ENCODE data around the gene TMEM114. TPM values are rescaled to one million over a fixed set of nuclear protein-coding genes. Genes with fewer than 3 reads are reported as not detected.

TMEM114 gene
- total RNA-seq, 1 donor from 2014 or later: not detected

DNA sequence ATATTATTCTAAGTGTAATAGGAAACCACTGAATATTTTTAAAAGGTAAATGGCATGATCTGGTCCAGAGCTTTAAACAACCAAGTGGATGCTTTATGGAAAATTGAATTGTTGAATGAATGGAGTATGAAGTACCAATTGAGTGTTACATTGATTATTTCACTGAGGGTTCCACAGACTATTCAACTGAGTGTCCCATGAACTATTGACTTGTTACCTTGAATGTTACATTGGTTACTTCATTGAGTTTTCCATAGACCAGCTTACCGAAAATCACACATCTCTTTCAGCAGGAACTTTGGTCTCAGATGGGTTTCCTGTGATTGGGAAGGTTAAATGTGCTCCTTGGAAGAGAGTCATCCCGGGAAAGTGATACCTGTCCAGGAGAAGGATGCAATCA is 56.8 kb downstream of the TMEM114 start:
- Mint-ChIP-seq H3K4me1 (ENCODE audit: low read depth) (no peaks in the 10 kb centered on the region), H3K27me3 (ENCODE audit: low read depth) (peaks cover 18% of the 10 kb centered on the region), H3K9me3 (ENCODE audit: low read depth) (no peaks in the 10 kb centered on the region), H3K27ac (ENCODE audit: unreplicated experiment) (no peak overlapping the region), H3K36me3 (ENCODE audit: low read depth) (no peaks in the 10 kb centered on the region), H3K4me3 (ENCODE audit: unreplicated experiment) (no peak overlapping the region)
- no peak for DNase-seq (ENCODE audit: low spot score)
- no peak for TF ChIP-seq CTCF (IDR thresholded peaks at IDR 0.05)

DNA sequence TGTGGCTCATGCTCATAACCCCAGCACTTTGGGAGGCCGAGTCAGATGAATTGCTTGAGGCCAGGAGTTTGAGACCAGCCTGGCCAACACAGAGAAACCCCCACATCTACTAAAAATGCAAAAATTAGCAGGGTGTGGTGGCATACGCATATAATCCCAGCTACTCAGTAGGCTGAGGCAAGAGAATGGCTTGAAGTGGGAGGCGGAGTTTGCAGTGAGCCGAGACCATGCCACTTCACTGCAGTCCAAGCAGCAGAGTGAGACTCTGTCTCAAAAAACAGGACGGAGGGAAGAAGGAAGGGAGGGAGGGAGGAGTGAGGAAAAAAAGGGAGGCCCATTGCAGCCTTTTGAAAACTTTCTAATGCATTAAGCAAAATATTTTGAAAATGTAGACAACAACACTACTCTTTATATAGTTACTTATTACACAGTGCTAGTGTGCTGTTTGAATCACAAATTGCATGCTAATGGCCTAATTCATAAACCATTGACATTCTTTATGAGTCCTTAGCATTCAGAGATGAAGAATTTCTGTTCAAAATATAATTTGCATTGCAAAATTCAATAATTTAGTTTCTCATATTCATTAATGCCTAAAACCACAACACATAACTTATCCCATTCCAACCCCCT is 59.4 kb downstream of the TMEM114 start:
- no peaks in the 10 kb centered on the region for H3K9me3 Mint-ChIP-seq (ENCODE audit: low read depth)
- H3K36me3 Mint-ChIP-seq (ENCODE audit: low read depth): no peaks in the 10 kb centered on the region
- no peak overlapping the region for H3K4me3 Mint-ChIP-seq (ENCODE audit: unreplicated experiment)
- H3K27me3 Mint-ChIP-seq (ENCODE audit: low read depth): peaks cover 20% of the 10 kb centered on the region
- no peak for DNase-seq (ENCODE audit: low spot score)
- H3K4me1 Mint-ChIP-seq (ENCODE audit: low read depth): no peaks in the 10 kb centered on the region
- no peak overlapping the region for H3K27ac Mint-ChIP-seq (ENCODE audit: unreplicated experiment)
- no peak for TF ChIP-seq CTCF (IDR thresholded peaks at IDR 0.05)

GRCh38 chr16:8528471-8528870 is 61.8 kb downstream of the TMEM114 start:
- H3K27me3 Mint-ChIP-seq (ENCODE audit: low read depth): peaks cover 18% of the 10 kb centered on the region

DNA sequence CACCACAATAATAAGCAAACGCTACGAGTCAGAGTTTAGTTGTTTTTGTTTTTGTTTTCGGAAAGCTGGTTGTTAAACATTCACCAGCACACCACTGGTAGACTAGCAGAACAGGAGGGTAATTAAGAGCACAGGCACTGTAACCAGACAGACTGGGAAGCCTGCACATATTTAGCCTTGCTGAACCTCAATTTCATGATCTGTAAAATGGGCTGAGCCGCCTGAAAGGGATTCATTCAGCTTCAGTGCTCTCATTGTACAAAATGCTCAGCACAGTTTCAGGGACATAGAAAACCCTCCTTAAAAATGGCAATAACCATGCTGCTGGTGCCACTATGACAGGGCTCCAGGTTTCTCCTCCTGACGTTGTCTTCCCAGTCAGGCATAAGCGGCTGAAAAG is 66.4 kb downstream of the TMEM114 start:
- Mint-ChIP-seq H3K27ac (ENCODE audit: unreplicated experiment) (no peak overlapping the region), H3K4me3 (ENCODE audit: unreplicated experiment) (no peak overlapping the region), H3K4me1 (ENCODE audit: low read depth) (no peaks in the 10 kb centered on the region), H3K36me3 (ENCODE audit: low read depth) (no peaks in the 10 kb centered on the region), H3K9me3 (ENCODE audit: low read depth) (no peaks in the 10 kb centered on the region), H3K27me3 (ENCODE audit: low read depth) (peaks cover 9% of the 10 kb centered on the region)
- DNase-seq (ENCODE audit: low spot score): no peak
- no peak for TF ChIP-seq CTCF (IDR thresholded peaks at IDR 0.05)

More at GRCh38 chr16:8528471-8528870, 61.8 kb downstream of the TMEM114 start:
- no peaks in the 10 kb centered on the region for H3K4me1 Mint-ChIP-seq (ENCODE audit: low read depth)
- H3K36me3 Mint-ChIP-seq (ENCODE audit: low read depth): no peaks in the 10 kb centered on the region
- H3K27ac Mint-ChIP-seq (ENCODE audit: unreplicated experiment): no peak overlapping the region
- no peak for DNase-seq (ENCODE audit: low spot score)
- no peaks in the 10 kb centered on the region for H3K9me3 Mint-ChIP-seq (ENCODE audit: low read depth)
- no peak for TF ChIP-seq CTCF (IDR thresholded peaks at IDR 0.05)
- no peak overlapping the region for H3K4me3 Mint-ChIP-seq (ENCODE audit: unreplicated experiment)

GRCh38 chr16:8522757-8523156 is 67.6 kb downstream of the TMEM114 start:
- no peaks in the 10 kb centered on the region for H3K36me3 Mint-ChIP-seq (ENCODE audit: low read depth)
- no peak for TF ChIP-seq CTCF (IDR thresholded peaks at IDR 0.05)
- H3K27me3 Mint-ChIP-seq (ENCODE audit: low read depth): peaks cover 8% of the 10 kb centered on the region
- H3K9me3 Mint-ChIP-seq (ENCODE audit: low read depth): no peaks in the 10 kb centered on the region
- H3K4me3 Mint-ChIP-seq (ENCODE audit: unreplicated experiment): no peak overlapping the region
- DNase-seq (ENCODE audit: low spot score): no peak
- no peak overlapping the region for H3K27ac Mint-ChIP-seq (ENCODE audit: unreplicated experiment)
- no peaks in the 10 kb centered on the region for H3K4me1 Mint-ChIP-seq (ENCODE audit: low read depth)

Measured in chondrocyte (in vitro differentiated cells).